HG03460 (cell line): ENCODE measurements around the gene PDGFC.

Source experiments
- ATAC-seq: cut with Tn5 transposase; IDR thresholded peaks from one replicate; pipeline ENCODE4 v1.9.1; 2021; ENCODE audit not compliant: unreplicated experiment

Gene PDGFC

DNA sequence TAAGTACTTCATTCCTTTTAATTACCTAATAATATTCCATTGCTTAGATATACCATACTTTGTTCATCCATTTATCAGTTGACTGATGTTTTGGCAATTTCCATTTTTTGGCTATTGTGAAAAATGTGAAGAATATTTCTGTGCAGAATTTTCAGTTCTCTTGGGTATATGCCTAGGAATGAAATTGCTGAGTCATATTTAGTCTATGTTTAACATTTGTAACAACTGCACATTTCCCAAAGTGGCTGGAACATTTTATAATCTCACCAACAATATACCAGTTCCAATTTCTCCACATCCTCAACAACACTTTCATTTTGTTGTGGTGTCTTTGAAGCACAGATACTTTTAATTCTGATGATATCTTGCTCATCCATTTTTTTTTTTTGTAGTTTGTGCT, 215.5 kb downstream of the PDGFC start:
- no peak for ATAC-seq

DNA sequence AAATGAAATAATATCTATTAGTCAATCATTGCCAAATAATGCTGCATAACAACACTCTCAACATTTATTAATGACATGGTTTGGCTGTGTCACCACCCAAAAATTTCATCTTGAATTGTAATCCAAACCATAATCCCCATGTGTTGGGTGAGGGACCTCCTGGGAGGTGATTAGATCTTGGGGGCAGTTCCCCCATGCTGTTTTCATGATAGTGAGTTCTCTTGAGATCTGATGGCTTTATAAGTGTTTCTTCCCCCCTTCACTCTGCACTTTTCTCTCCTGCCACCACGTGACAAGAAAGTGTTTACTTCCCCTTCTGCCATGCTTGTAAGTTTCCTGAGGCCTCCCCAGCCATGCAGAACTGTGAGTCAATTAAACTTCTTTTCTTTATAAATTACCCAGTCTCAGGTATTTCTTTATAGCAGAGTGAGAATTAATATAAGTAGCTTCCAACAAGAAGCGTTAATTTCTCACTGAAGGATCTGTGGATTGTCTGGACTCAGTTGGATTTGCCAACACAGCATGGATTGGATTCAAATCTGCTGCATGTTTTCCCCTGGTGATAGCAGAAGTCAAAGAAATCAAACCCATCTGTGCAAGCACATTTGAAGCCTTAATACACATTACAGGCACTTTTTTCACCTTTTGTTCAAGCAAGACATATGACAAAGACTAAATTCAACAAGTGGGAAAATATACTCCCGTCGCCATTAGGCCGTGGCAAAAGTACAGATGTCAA, 216.6 kb downstream of the PDGFC start:
- ATAC-seq = no peak

DNA sequence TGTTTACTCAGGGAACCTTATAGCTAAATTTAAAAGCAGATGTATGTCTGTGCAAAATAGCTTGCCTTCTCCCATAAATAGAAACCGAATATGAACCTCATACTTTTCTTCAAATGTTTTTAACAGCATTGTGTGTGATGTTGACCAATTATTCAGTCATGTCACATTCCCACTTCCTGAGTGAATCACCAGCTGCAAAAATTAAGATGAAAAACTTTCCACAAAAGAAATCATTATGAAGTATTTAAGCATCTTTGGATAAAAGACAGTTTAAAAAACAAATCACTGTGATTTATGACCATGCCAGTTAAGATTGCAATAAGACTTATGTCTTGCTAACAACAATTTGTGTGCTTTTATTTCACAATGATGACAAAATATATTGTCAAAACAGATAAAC, 220.1 kb downstream of the PDGFC start:
- no peak for ATAC-seq

GRCh38 chr4:156749426-156750403, 221.9 kb downstream of the PDGFC start:
- no peak for ATAC-seq

- ATAC-seq = no peak
Measured at GRCh38 chr4:156746111-156746510, 225.5 kb downstream of the PDGFC start.

DNA sequence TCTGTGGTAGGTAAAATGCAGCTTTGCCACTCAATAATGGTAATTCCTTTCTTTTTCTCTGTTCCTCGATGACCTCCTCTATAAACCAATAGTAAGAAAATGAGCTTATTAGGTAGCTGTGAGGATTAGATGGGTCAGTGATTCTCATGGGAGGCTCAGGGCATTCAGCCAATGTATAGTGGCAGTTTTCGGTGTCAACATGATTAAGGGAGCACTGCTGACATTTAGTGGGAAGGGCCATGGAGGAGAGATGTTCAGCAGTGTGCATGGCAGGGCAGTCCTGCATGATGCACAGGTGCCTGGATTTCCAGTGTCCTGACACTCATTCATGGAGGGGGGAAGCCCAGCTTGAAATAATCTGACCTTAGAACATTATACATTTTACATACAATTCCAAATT, 232.8 kb downstream of the PDGFC start:
- no peak for ATAC-seq

DNA sequence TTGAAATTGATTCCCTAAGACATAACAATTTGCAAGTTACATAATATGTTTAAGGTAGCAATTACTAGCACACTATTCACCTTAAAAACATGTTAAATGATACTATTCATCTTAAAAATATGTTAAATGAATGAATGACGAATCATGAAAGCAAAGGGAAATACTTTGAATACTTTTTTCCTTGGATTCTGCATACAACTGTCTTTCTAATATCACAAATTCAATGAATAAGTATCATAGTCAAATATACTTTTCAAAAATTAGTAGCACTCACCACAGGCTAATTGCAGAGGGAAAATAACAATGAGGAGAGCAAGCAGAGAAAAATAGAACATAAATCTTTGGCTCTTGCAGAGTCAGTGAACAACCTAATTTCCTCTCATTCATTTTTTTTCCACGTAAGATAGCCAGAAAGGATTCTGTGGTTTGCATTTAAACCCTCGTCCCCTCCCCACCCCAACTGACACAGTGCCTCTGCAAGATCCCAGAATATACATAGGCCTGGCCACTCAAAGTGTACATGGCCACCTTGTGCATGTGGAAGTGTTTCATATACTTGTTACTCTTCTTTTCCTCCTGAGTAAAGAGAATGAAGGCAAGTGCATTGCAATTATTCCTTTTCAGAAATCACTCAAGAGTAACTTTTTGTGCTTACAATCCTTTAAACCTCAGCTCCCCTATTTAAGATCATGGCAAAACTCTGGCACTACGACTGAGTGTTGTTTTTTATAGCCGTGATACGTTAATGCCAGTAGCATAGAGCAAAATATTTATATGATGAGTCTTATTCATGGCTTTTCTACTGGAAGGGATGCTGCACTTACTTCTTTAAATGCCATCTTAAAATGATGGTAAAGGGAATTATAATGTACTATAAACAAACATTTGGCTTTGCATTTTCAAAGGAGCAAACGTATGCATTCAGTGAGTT, 236.4 kb downstream of the PDGFC start:
- ATAC-seq = no peak

- ATAC-seq = no peak
Measured at GRCh38 chr4:156733582-156733981, 238.0 kb downstream of the PDGFC start.

DNA sequence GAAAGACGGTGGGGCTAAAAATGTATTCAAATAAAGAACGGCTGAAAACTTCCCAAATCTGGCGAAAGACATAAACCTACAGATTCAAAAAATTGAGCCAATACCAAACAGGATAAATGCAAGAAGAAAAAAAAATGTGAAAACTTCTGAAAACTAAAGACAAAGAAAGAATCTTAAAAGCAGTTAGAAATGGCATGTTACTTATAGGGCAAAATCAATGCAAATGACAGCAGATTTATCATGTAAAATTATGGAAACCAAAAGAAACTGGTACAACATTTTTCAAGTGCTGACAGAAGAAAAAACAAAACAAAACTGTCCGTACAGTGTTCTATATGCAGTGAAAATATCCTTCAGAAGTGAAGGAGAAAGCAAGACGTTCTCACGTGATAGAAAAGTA, 239.0 kb downstream of the PDGFC start:
- ATAC-seq = no peak

GRCh38 chr4:156729416-156729815, 242.2 kb downstream of the PDGFC start:
- ATAC-seq = no peak

DNA sequence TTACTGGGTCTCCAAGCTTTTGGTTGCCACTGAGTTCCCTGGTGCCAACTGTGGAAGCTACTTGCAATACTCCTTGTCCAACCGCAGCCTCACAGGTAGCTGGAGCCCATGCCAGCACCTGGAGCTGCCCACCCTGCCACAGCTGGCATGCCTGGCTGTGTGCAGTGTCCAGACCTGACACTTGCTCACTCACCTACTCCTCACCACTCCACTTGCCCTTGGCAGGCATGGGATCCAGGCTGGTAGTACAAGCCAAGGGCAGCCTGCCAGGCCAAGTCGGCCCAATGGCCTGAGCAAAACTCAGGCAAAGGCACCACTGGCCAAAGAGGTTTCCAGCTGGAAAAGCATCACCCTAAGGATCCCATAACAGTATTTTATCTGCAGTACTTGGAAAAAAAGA, 246.3 kb downstream of the PDGFC start:
- no peak for ATAC-seq

- no peak for ATAC-seq
Measured at GRCh38 chr4:156723951-156724668, 247.5 kb downstream of the PDGFC start.

- no peak for ATAC-seq
Measured at GRCh38 chr4:156718226-156718625, 253.4 kb downstream of the PDGFC start.

GRCh38 chr4:156711193-156711590, 260.4 kb downstream of the PDGFC start:
- ATAC-seq = no peak
